ENCODE measurements around the gene TOMM5. TPM values are rescaled to one million over a fixed set of nuclear protein-coding genes. Genes with fewer than 3 reads are reported as not detected.

Gene TOMM5
- total RNA-seq, 1 donor from 2014 or later = 103 TPM

DNA sequence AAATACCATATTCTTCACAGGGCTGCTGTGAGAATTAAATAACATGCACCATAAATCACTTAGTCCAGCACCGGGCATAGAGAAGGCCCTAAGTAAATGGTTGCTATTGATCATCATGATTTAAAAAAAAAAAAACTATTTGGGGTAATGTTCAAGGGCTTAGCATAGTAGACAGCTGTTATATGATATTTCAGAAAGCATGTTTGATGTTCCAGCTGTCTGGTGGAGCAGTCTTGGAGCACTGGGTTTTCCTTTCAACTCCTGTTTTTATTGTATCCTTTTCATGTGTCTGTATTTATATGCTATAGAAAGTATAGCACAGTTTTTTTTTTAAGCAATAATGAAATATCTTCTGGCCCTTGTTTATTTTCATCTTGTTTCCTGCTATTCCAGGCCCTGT lies 28.0 kb upstream of the TOMM5 start:
- DNase-seq (ENCODE audit: low spot score, unreplicated experiment) = no peak
- Mint-ChIP-seq H3K4me3 (ENCODE audit: low read depth) (no peak overlapping the region), H3K9me3 (ENCODE audit: low read depth) (no peaks in the 10 kb centered on the region), H3K27ac (no peak overlapping the region), H3K27me3 (peaks cover 18% of the 10 kb centered on the region), H3K4me1 (ENCODE audit: low read depth) (no peaks in the 10 kb centered on the region), H3K36me3 (ENCODE audit: insufficient read depth) (no peaks in the 10 kb centered on the region)
- TF ChIP-seq, protein P1, sequence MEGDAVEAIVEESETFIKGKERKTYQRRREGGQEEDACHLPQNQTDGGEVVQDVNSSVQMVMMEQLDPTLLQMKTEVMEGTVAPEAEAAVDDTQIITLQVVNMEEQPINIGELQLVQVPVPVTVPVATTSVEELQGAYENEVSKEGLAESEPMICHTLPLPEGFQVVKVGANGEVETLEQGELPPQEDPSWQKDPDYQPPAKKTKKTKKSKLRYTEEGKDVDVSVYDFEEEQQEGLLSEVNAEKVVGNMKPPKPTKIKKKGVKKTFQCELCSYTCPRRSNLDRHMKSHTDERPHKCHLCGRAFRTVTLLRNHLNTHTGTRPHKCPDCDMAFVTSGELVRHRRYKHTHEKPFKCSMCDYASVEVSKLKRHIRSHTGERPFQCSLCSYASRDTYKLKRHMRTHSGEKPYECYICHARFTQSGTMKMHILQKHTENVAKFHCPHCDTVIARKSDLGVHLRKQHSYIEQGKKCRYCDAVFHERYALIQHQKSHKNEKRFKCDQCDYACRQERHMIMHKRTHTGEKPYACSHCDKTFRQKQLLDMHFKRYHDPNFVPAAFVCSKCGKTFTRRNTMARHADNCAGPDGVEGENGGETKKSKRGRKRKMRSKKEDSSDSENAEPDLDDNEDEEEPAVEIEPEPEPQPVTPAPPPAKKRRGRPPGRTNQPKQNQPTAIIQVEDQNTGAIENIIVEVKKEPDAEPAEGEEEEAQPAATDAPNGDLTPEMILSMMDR (IDR thresholded peaks at IDR 0.05; ENCODE audit: unreplicated experiment) = no peak

DNA sequence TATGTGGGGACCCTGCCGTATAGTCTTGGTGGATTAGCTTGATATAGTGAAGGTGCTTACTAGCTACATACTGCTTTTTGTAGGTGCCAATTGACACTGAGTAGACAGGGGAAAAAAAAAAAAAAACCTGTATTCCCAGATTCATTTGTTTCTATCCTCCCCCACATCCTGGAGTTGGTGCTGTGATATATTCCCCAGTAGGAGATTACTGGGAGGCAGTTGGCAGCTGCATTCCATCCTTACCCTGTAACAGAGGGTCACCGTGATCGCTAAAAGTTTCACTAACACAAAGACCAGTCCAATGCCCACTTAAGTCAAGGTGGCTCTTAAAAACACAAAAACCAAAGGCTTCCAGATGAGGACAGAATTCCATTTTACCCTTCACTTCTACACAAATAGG lies 27.4 kb upstream of the TOMM5 start:
- no peaks in the 10 kb centered on the region for H3K4me1 Mint-ChIP-seq (ENCODE audit: low read depth)
- no peaks in the 10 kb centered on the region for H3K9me3 Mint-ChIP-seq (ENCODE audit: low read depth)
- TF ChIP-seq, protein P1 (IDR thresholded peaks at IDR 0.05; ENCODE audit: unreplicated experiment) = no peak

DNA sequence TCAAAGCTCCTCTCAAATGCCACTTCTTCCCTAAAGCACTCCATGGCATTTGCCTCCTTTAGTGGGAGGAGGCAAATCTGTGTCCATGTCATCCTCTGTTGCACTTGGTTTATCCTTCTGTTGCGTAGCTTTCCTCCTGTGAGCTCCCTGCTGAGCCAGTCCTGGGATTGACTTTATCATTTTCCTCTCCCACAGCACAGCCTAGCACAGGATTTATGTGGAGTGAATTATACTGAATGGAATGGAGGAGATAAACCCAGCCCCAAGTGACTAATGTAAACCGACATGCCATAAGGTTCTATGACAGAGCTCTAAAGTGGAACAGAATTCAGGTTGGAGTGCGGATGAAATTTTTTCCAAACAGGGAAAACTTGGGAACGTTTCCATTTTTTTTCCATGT lies 26.4 kb upstream of the TOMM5 start:
- H3K27ac Mint-ChIP-seq = no peak overlapping the region

More for the DNA sequence above, 27.4 kb upstream of the TOMM5 start:
- Mint-ChIP-seq H3K27me3 (peaks cover 18% of the 10 kb centered on the region), H3K27ac (no peak overlapping the region), H3K36me3 (ENCODE audit: insufficient read depth) (no peaks in the 10 kb centered on the region), H3K4me3 (ENCODE audit: low read depth) (no peak overlapping the region)
- no peak for DNase-seq (ENCODE audit: low spot score, unreplicated experiment)

DNA sequence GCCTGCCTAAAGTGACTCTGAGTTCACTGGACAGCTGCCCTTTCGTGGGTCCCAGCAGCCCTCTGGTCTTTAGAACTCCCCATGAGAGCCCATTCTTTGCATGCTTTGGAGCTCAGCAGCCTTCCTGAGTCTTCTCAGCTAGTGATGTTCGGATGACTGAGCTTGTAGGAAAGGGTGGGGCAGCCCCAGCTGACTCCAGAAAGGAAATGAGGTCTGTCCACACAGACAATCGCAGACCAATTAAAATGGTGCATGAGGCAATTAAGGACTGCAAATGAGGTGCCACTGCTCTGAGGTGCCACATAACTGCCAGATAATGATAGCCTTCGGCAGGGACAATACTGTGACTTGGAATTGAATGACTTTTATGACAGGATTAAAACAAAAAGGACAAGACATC lies 25.4 kb upstream of the TOMM5 start:
- DNase-seq (ENCODE audit: low spot score, unreplicated experiment) = no peak
- no peaks in the 10 kb centered on the region for H3K36me3 Mint-ChIP-seq (ENCODE audit: insufficient read depth)
- no peak overlapping the region for H3K27ac Mint-ChIP-seq
- H3K4me1 Mint-ChIP-seq (ENCODE audit: low read depth) = no peaks in the 10 kb centered on the region
- TF ChIP-seq, protein P1 (IDR thresholded peaks at IDR 0.05; ENCODE audit: unreplicated experiment) = no peak
- no peak overlapping the region for H3K4me3 Mint-ChIP-seq (ENCODE audit: low read depth)
- H3K27me3 Mint-ChIP-seq = peaks cover 18% of the 10 kb centered on the region
- H3K9me3 Mint-ChIP-seq (ENCODE audit: low read depth) = no peaks in the 10 kb centered on the region

More for the DNA sequence above, 26.4 kb upstream of the TOMM5 start:
- peaks cover 19% of the 10 kb centered on the region for H3K27me3 Mint-ChIP-seq
- TF ChIP-seq, protein P1 (IDR thresholded peaks at IDR 0.05; ENCODE audit: unreplicated experiment) = no peak
- H3K4me1 Mint-ChIP-seq (ENCODE audit: low read depth) = no peaks in the 10 kb centered on the region
- no peak overlapping the region for H3K4me3 Mint-ChIP-seq (ENCODE audit: low read depth)
- H3K9me3 Mint-ChIP-seq (ENCODE audit: low read depth) = no peaks in the 10 kb centered on the region
- H3K36me3 Mint-ChIP-seq (ENCODE audit: insufficient read depth) = no peaks in the 10 kb centered on the region
- no peak for DNase-seq (ENCODE audit: low spot score, unreplicated experiment)

DNA sequence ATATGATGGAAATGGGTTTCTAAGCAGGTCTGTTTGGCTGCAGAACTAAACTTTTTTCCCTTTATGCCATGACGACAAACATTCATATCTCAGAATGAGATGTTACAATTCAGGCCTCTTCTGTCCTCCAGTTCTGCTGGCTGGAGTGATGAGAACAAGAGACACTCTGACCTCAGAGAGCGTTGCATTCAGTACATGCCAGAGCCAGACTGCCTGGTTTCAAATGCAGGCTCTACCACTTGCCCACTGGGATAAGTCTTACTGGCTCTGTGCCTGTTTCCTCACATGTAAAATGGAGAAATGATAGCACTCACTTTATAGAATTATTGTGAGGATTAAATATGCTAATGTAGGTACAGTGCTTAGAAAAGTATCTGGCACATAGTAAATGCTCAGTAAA lies 24.8 kb upstream of the TOMM5 start:
- no peak overlapping the region for H3K27ac Mint-ChIP-seq

More for the DNA sequence above, 24.8 kb upstream of the TOMM5 start:
- Mint-ChIP-seq H3K4me1 (ENCODE audit: low read depth) (no peaks in the 10 kb centered on the region), H3K9me3 (ENCODE audit: low read depth) (no peaks in the 10 kb centered on the region), H3K36me3 (ENCODE audit: insufficient read depth) (no peaks in the 10 kb centered on the region), H3K4me3 (ENCODE audit: low read depth) (no peak overlapping the region), H3K27me3 (peaks cover 18% of the 10 kb centered on the region)
- TF ChIP-seq, protein P1 (IDR thresholded peaks at IDR 0.05; ENCODE audit: unreplicated experiment) = no peak
- no peak for DNase-seq (ENCODE audit: low spot score, unreplicated experiment)

All from progenitor cell of endocrine pancreas (in vitro differentiated cells).